Erythroblast (primary cell): ENCODE results near the gene PRR29.

Source experiments
- GATA1 ChIP-seq: IDR thresholded peaks from 2 replicates; pipeline ENCODE4 v1.6.1; 2011; ENCODE audit warnings: low read depth, mild to moderate bottlenecking, control low read depth, low read length, moderate library complexity
- POLR2A ChIP-seq: IDR thresholded peaks from 2 replicates; pipeline ENCODE4 v1.6.1; 2011; ENCODE audit warnings: mild to moderate bottlenecking, low read length

DNA sequence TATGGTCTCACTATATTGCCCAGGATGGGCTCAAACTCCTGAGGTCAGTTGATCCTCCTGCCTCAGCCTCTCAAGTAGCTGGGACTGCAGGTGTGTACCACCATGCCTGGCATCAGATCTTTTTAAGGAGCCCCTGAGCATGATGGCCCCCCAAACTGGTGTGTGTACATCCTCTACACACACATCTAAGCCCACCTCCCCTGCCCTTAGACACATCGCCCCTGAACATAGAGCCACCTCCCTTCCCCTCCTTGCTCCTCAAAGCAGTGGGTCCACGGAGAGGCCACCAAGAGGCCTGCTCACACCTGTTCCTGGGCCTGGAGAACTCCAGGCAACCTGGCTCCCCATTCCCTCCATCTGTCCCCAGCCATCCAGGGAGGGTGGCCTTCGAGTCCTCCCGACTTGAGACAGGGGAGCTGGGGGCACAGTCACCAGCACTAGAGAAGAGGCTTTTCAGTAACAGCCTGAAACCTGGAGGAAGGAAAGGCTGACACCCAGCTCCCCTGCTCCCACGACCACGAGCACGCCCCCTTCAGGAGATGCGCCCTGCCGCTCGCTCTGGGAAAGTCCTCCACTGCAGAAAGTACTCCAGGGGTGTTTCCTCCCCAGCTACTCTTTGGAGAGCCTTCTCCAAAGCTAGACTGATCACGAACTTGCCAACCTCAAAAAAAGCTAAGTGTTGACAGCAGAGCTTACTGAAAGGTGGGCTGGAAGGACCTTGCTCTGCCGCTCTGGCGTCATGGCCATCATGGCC, 12.6 kb upstream of the PRR29 start:
- no peak for TF ChIP-seq POLR2A
- no peak for TF ChIP-seq GATA1
